ENCODE data around the gene RBM20. TPM values are rescaled to one million over a fixed set of nuclear protein-coding genes. Genes with fewer than 3 reads are reported as not detected.

The RBM20 gene
- total and polyA plus RNA-seq, 2 experiments from 2014 or later = 0.05 to 0.17 TPM

GRCh38 chr10:110684800-110685446 is 40.8 kb downstream of the RBM20 start:
- Mint-ChIP-seq H3K9me3 (no peaks in the 10 kb centered on the region), H3K27ac (peak overlapping the region; percentile 9; the same call in 1 of the 2 replicates), H3K4me1 (peaks cover 38% of the 10 kb centered on the region), H3K27me3 (ENCODE audit: insufficient read depth, low read depth, poor library complexity) (peaks cover 3% of the 10 kb centered on the region), H3K4me3 (no peak overlapping the region; the same call in 2 of the 3 replicates), H3K36me3 (ENCODE audit: low read depth) (no peaks in the 10 kb centered on the region)
- H3K27me3 ChIP-seq (ENCODE audit: insufficient read depth) = no peaks in the 10 kb centered on the region
- no peaks in the 10 kb centered on the region for H3K36me3 ChIP-seq (ENCODE audit: insufficient read depth)
- peaks cover 16% of the 10 kb centered on the region for H3K4me1 ChIP-seq (ENCODE audit: insufficient read depth)
- H3K4me2 ChIP-seq = peak overlapping the region; percentile 61
- DNase-seq (ENCODE audit: low spot score) (peak; percentile 48), ATAC-seq (peak; percentile 45)
- peak overlapping the region; percentile 82 for H2AFZ ChIP-seq
- H3K9me2 ChIP-seq (ENCODE audit: insufficient read depth) = no peaks in the 10 kb centered on the region
- H3K4me3 ChIP-seq = peak overlapping the region; percentile 21; the same call in 1 of the 2 replicates
- no peak for TF ChIP-seq ZNF331 (CRISPR knock-in tag; IDR thresholded peaks at IDR 0.05; ENCODE audit: low read depth)
- TF ChIP-seq EZH2 (IDR thresholded peaks at IDR 0.05; ENCODE audit: low read depth, unreplicated experiment) = no peak
- TF ChIP-seq CREB1 (CRISPR knock-in tag; IDR thresholded peaks at IDR 0.05; ENCODE audit: low read depth) = no peak
- TF ChIP-seq POLR2AphosphoS5 (IDR thresholded peaks at IDR 0.05; ENCODE audit: low read depth) = no peak
- TF ChIP-seq, protein P1, sequence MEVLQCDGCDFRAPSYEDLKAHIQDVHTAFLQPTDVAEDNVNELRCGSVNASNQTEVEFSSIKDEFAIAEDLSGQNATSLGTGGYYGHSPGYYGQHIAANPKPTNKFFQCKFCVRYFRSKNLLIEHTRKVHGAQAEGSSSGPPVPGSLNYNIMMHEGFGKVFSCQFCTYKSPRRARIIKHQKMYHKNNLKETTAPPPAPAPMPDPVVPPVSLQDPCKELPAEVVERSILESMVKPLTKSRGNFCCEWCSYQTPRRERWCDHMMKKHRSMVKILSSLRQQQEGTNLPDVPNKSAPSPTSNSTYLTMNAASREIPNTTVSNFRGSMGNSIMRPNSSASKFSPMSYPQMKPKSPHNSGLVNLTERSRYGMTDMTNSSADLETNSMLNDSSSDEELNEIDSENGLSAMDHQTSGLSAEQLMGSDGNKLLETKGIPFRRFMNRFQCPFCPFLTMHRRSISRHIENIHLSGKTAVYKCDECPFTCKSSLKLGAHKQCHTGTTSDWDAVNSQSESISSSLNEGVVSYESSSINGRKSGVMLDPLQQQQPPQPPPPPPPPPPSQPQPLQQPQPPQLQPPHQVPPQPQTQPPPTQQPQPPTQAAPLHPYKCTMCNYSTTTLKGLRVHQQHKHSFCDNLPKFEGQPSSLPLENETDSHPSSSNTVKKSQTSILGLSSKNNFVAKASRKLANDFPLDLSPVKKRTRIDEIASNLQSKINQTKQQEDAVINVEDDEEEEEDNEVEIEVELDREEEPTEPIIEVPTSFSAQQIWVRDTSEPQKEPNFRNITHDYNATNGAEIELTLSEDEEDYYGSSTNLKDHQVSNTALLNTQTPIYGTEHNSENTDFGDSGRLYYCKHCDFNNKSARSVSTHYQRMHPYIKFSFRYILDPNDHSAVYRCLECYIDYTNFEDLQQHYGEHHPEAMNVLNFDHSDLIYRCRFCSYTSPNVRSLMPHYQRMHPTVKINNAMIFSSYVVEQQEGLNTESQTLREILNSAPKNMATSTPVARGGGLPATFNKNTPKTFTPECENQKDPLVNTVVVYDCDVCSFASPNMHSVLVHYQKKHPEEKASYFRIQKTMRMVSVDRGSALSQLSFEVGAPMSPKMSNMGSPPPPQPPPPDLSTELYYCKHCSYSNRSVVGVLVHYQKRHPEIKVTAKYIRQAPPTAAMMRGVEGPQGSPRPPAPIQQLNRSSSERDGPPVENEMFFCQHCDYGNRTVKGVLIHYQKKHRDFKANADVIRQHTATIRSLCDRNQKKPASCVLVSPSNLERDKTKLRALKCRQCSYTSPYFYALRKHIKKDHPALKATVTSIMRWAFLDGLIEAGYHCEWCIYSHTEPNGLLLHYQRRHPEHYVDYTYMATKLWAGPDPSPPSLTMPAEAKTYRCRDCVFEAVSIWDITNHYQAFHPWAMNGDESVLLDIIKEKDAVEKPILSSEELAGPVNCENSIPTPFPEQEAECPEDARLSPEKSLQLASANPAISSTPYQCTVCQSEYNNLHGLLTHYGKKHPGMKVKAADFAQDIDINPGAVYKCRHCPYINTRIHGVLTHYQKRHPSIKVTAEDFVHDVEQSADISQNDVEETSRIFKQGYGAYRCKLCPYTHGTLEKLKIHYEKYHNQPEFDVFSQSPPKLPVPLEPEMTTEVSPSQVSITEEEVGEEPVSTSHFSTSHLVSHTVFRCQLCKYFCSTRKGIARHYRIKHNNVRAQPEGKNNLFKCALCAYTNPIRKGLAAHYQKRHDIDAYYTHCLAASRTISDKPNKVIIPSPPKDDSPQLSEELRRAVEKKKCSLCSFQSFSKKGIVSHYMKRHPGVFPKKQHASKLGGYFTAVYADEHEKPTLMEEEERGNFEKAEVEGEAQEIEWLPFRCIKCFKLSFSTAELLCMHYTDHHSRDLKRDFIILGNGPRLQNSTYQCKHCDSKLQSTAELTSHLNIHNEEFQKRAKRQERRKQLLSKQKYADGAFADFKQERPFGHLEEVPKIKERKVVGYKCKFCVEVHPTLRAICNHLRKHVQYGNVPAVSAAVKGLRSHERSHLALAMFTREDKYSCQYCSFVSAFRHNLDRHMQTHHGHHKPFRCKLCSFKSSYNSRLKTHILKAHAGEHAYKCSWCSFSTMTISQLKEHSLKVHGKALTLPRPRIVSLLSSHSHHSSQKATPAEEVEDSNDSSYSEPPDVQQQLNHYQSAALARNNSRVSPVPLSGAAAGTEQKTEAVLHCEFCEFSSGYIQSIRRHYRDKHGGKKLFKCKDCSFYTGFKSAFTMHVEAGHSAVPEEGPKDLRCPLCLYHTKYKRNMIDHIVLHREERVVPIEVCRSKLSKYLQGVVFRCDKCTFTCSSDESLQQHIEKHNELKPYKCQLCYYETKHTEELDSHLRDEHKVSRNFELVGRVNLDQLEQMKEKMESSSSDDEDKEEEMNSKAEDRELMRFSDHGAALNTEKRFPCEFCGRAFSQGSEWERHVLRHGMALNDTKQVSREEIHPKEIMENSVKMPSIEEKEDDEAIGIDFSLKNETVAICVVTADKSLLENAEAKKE (CRISPR knock-in tag; IDR thresholded peaks at IDR 0.05) = no peak
- TF ChIP-seq, protein P2, sequence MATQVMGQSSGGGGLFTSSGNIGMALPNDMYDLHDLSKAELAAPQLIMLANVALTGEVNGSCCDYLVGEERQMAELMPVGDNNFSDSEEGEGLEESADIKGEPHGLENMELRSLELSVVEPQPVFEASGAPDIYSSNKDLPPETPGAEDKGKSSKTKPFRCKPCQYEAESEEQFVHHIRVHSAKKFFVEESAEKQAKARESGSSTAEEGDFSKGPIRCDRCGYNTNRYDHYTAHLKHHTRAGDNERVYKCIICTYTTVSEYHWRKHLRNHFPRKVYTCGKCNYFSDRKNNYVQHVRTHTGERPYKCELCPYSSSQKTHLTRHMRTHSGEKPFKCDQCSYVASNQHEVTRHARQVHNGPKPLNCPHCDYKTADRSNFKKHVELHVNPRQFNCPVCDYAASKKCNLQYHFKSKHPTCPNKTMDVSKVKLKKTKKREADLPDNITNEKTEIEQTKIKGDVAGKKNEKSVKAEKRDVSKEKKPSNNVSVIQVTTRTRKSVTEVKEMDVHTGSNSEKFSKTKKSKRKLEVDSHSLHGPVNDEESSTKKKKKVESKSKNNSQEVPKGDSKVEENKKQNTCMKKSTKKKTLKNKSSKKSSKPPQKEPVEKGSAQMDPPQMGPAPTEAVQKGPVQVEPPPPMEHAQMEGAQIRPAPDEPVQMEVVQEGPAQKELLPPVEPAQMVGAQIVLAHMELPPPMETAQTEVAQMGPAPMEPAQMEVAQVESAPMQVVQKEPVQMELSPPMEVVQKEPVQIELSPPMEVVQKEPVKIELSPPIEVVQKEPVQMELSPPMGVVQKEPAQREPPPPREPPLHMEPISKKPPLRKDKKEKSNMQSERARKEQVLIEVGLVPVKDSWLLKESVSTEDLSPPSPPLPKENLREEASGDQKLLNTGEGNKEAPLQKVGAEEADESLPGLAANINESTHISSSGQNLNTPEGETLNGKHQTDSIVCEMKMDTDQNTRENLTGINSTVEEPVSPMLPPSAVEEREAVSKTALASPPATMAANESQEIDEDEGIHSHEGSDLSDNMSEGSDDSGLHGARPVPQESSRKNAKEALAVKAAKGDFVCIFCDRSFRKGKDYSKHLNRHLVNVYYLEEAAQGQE (IDR thresholded peaks at IDR 0.05; ENCODE audit: unreplicated experiment) = no peak
- TF ChIP-seq, protein P3, sequence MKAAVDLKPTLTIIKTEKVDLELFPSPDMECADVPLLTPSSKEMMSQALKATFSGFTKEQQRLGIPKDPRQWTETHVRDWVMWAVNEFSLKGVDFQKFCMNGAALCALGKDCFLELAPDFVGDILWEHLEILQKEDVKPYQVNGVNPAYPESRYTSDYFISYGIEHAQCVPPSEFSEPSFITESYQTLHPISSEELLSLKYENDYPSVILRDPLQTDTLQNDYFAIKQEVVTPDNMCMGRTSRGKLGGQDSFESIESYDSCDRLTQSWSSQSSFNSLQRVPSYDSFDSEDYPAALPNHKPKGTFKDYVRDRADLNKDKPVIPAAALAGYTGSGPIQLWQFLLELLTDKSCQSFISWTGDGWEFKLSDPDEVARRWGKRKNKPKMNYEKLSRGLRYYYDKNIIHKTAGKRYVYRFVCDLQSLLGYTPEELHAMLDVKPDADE (IDR thresholded peaks at IDR 0.05) = no peak
- TF ChIP-seq STAT1 (IDR thresholded peaks at IDR 0.05; ENCODE audit: unreplicated experiment) = no peak
- no peak for TF ChIP-seq EZH2phosphoT487 (IDR thresholded peaks at IDR 0.05; ENCODE audit: unreplicated experiment)
- TF ChIP-seq NANOG (IDR thresholded peaks at IDR 0.05; ENCODE audit: borderline replicate concordance) = no peak
- TF ChIP-seq, protein P4, sequence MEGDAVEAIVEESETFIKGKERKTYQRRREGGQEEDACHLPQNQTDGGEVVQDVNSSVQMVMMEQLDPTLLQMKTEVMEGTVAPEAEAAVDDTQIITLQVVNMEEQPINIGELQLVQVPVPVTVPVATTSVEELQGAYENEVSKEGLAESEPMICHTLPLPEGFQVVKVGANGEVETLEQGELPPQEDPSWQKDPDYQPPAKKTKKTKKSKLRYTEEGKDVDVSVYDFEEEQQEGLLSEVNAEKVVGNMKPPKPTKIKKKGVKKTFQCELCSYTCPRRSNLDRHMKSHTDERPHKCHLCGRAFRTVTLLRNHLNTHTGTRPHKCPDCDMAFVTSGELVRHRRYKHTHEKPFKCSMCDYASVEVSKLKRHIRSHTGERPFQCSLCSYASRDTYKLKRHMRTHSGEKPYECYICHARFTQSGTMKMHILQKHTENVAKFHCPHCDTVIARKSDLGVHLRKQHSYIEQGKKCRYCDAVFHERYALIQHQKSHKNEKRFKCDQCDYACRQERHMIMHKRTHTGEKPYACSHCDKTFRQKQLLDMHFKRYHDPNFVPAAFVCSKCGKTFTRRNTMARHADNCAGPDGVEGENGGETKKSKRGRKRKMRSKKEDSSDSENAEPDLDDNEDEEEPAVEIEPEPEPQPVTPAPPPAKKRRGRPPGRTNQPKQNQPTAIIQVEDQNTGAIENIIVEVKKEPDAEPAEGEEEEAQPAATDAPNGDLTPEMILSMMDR (conservative IDR thresholded peaks at IDR 0.05; ENCODE audit: low read depth in 2 of 2) = no peak
- TF ChIP-seq ZNF114 (CRISPR knock-in tag; IDR thresholded peaks at IDR 0.05) = no peak
- TF ChIP-seq JUNB (IDR thresholded peaks at IDR 0.05; ENCODE audit: unreplicated experiment) = no peak
- H3K27ac ChIP-seq (ENCODE audit: low read depth) = 0 out of 2 replicates have a peak overlapping the region, but pooled peaks have one; percentile 51
- 0 out of 2 replicates have a peak, but pooled peaks cover 6% of the 10 kb centered on the region for H3F3A ChIP-seq (replicated peaks; ENCODE audit: low read depth)
- H4K20me1 ChIP-seq (replicated peaks; ENCODE audit: insufficient read depth) = no peaks in the 10 kb centered on the region
- no peaks in the 10 kb centered on the region for H3K79me2 ChIP-seq (replicated peaks; ENCODE audit: insufficient read depth)

All from GM23338 (cell line).